ENCODE measurements around the gene ADGRA1. TPM values are rescaled to one million over a fixed set of nuclear protein-coding genes. Genes with fewer than 3 reads are reported as not detected.
A peak's percentile ranks its signal among the peaks of the same experiment; 100 is the strongest.

ADGRA1 gene
- total and polyA plus RNA-seq, 2 of the 8 experiments (the other 6 are each of a cell fraction or from before 2014, with no cell fraction given) = 0.17 to 0.21 TPM

GRCh38 chr10:133100706-133101415 lies 13.1 kb downstream of the ADGRA1 start (continued):
- TF ChIP-seq PHF8 (conservative IDR thresholded peaks at IDR 0.05; ENCODE audit: low read depth, low read length) (no peak), BACH1 (IDR thresholded peaks at IDR 0.05; ENCODE audit: low read length) (no peak), RFX5 (IDR thresholded peaks at IDR 0.05; ENCODE audit: borderline replicate concordance, low read depth, low read length) (peak; percentile 66; the same call in 1 of the 2 replicates), KDM5A (IDR thresholded peaks at IDR 0.05; ENCODE audit: low read length) (no peak), RAD21 (IDR thresholded peaks at IDR 0.05 in 1 of 2, conservative IDR thresholded peaks at IDR 0.05 in 1 of 2; ENCODE audit: low read depth in 2 of 2, low read length in 2 of 2) (no peak), ASH2L (IDR thresholded peaks at IDR 0.05; ENCODE audit: low read length) (no peak), HDAC6 (IDR thresholded peaks at IDR 0.05; ENCODE audit: low read depth, low read length) (no peak), E2F6 (IDR thresholded peaks at IDR 0.05) (peak; percentile 75), EP300 (IDR thresholded peaks at IDR 0.05; ENCODE audit: borderline replicate concordance in 1 of 2, low read depth in 2 of 2, low read length in 2 of 2) (no peak), YY1 (IDR thresholded peaks at IDR 0.05; ENCODE audit: low read depth, low read length) (no peak), RNF2 (IDR thresholded peaks at IDR 0.05; ENCODE audit: borderline replicate concordance, low read depth, low read length, missing control alignments, poor library complexity, severe bottlenecking) (no peak), CBX8 (IDR thresholded peaks at IDR 0.05; ENCODE audit: borderline replicate concordance, low read depth, low read length) (no peak), BCL11A (IDR thresholded peaks at IDR 0.05; ENCODE audit: low read depth in 2 of 2, low read length in 2 of 2) (no peak), SIRT6 (IDR thresholded peaks at IDR 0.05; ENCODE audit: low read length) (no peak), CTBP2 (IDR thresholded peaks at IDR 0.05; ENCODE audit: borderline replicate concordance, insufficient read depth, insufficient read length, low read length) (no peak), GABPA (IDR thresholded peaks at IDR 0.05; ENCODE audit: borderline replicate concordance, insufficient read depth, low read length) (0 out of 2 replicates have a peak, but pooled peaks have one; percentile 31), SP4 (IDR thresholded peaks at IDR 0.05; ENCODE audit: low read length) (0 out of 2 replicates have a peak, but pooled peaks have one; percentile 49), RXRA (IDR thresholded peaks at IDR 0.05; ENCODE audit: insufficient read depth, low read depth, low read length) (no peak), RBBP5 (IDR thresholded peaks at IDR 0.05; ENCODE audit: borderline replicate concordance, low read depth, low read length) (no peak), TAF1 (IDR thresholded peaks at IDR 0.05; ENCODE audit: low read depth, low read length) (0 out of 2 replicates have a peak, but pooled peaks have one; percentile 27), CHD1 (IDR thresholded peaks at IDR 0.05; ENCODE audit: low read depth, low read length) (no peak), GTF2F1 (IDR thresholded peaks at IDR 0.05; ENCODE audit: borderline replicate concordance, low read depth, low read length) (no peak)
- TF ChIP-seq, protein P1, sequence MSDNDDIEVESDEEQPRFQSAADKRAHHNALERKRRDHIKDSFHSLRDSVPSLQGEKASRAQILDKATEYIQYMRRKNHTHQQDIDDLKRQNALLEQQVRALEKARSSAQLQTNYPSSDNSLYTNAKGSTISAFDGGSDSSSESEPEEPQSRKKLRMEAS (IDR thresholded peaks at IDR 0.05) = peak; percentile 44; the same call in 1 of the 2 replicates
